Loucy (cell line): ENCODE results near the gene GFRA3.

Experiments used
- CTCF ChIP-seq: fragments of 200-600 bp; sonication (generic); conservative IDR thresholded peaks from 2 replicates; pipeline ENCODE4 v1.5.1; 2014; ENCODE audit warnings: mild to moderate bottlenecking, antibody characterized with exemption, low read length
- EZH2phosphoT487 ChIP-seq: fragments of 200-600 bp; IDR thresholded peaks from 2 replicates; pipeline ENCODE4 v1.6.1; 2018; ENCODE audit warnings: antibody characterized with exemption, mild to moderate bottlenecking, moderate library complexity, borderline replicate concordance

- TF ChIP-seq EZH2phosphoT487: no peak
- no peak for TF ChIP-seq CTCF
These were observed at the start of gene GFRA3 for GRCh38 chr5:138274189-138274853.
